22Rv1 (cell line): Measurements from ENCODE around the gene TF.
A peak's percentile ranks its signal among the peaks of the same experiment; 100 is the strongest.
"Not testable (repeated sequence)": the region's sequence is repeated elsewhere in the genome, so short reads cannot be mapped to it uniquely, and the experiment has no call there.

Experiments used
- H3K27ac ChIP-seq: fragments of 450-650 bp; 2 replicates; pipeline ENCODE4 v1.5.1; 2017
- CTCF ChIP-seq: fragments of 450-650 bp; IDR thresholded peaks from 2 replicates; pipeline ENCODE4 v1.5.1; 2017; ENCODE audit warnings: mild to moderate bottlenecking
- ZFX ChIP-seq: fragments of 450-650 bp; IDR thresholded peaks from 2 replicates; pipeline ENCODE4 v1.6.1; 2017; ENCODE audit warnings: antibody characterized with exemption, borderline replicate concordance

The TF gene

GRCh38 chr3:133730993-133731392 lies 15.2 kb upstream of the TF start:
- TF ChIP-seq ZFX (no peak), CTCF (no peak)

GRCh38 chr3:133732231-133732630 lies 14.0 kb upstream of the TF start:
- H3K27ac ChIP-seq: not testable (repeated sequence)

More at GRCh38 chr3:133730993-133731392, 15.2 kb upstream of the TF start:
- H3K27ac ChIP-seq: peak overlapping the region; percentile 50

- TF ChIP-seq ZFX (no peak), CTCF (no peak)
- H3K27ac ChIP-seq: no peak overlapping the region
Observed at GRCh38 chr3:133733226-133733625, 13.0 kb upstream of the TF start.

GRCh38 chr3:133734305-133734704 lies 11.9 kb upstream of the TF start:
- TF ChIP-seq CTCF: no peak
- no peak for TF ChIP-seq ZFX
- no peak overlapping the region for H3K27ac ChIP-seq

- peak overlapping the region; percentile 83 for H3K27ac ChIP-seq
- TF ChIP-seq CTCF (no peak), ZFX (no peak)
Observed at GRCh38 chr3:133742351-133743091, 3.7 kb upstream of the TF start.

GRCh38 chr3:133744241-133744640 lies 2.0 kb upstream of the TF start:
- H3K27ac ChIP-seq: no peak overlapping the region

GRCh38 chr3:133745108-133745507 lies 1.1 kb upstream of the TF start:
- TF ChIP-seq ZFX (no peak), CTCF (no peak)
- no peak overlapping the region for H3K27ac ChIP-seq

More at GRCh38 chr3:133744241-133744640, 2.0 kb upstream of the TF start:
- TF ChIP-seq ZFX (no peak), CTCF (no peak)

- no peak overlapping the region for H3K27ac ChIP-seq
- TF ChIP-seq CTCF (no peak), ZFX (no peak)
Observed at GRCh38 chr3:133746712-133747066, 496 bp downstream of the TF start.
